GM18517 (cell line): ENCODE results near the gene TMEM175.

Experiments used
- ATAC-seq: cut with Tn5 transposase; IDR thresholded peaks from one replicate; pipeline ENCODE4 v1.9.1; 2021; ENCODE audit warnings: mild to moderate bottlenecking, moderate library complexity; ENCODE audit not compliant: unreplicated experiment

TMEM175 gene

DNA sequence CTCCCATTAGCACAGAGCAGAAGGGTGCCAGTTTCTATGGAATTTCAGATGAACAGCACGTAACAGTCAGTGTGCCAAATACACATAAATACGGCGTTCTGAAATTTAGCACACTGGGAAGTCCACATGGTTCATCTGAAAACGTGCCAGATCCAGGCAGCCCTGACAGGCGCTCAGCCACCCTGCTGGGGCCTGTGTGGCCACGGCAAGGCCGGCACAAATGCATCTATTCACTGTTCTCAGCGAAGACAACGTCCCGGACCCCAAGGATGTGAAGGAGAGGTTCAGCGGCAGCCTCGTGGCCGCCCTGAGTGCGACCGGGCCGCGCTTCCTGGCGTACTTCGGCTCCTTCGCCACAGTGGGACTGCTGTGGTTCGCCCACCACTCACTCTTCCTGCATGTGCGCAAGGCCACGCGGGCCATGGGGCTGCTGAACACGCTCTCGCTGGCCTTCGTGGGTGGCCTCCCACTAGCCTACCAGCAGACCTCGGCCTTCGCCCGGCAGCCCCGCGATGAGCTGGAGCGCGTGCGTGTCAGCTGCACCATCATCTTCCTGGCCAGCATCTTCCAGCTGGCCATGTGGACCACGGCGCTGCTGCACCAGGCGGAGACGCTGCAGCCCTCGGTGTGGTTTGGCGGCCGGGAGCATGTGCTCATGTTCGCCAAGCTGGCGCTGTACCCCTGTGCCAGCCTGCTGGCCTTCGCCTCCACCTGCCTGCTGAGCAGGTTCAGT, 25.5 kb downstream of the TMEM175 start:
- no peak for ATAC-seq

GRCh38 chr4:958314-958665, 26.0 kb downstream of the TMEM175 start:
- no peak for ATAC-seq

GRCh38 chr4:958696-959337, 26.6 kb downstream of the TMEM175 start:
- ATAC-seq = no peak

DNA sequence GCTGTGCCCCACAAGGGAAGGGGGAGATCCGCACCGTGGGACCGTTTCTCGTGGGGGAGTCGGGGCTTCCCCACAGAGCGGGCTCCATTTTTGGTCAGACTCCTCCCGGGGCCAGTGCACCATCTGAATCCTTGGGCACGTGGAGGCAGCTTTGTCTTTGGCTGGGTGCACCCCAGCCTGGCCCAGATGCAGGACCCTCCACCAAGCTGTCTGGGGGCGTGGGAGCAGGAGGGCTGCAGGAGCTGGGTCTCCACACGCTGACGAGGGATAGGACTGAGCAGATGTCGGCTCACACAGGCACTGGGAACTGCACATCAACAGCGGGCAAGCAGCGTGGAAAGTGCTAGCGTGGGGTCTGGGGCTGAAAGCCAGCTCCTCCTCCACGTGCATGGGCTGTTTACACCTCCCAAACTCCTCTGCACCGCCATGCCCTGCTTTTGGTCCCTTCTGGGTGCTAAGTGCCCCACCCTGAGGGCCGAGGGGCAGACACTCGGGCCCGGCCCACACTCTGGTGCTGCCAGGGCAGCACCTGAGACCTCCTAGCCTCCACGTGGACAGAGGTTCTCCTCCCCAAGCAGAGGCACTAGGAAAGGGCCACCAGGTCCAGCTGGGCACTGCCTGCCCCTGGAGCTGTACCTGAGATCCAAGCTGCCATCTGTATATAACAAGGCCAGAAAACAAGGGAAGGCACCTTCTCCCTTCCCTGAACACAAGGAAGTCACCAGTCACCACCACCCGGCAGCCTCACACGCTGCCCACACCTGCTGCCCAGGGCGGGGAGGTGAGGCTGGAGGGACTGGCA, 27.3 kb downstream of the TMEM175 start:
- no peak for ATAC-seq

GRCh38 chr4:960140-960635, 27.9 kb downstream of the TMEM175 start:
- no peak for ATAC-seq

DNA sequence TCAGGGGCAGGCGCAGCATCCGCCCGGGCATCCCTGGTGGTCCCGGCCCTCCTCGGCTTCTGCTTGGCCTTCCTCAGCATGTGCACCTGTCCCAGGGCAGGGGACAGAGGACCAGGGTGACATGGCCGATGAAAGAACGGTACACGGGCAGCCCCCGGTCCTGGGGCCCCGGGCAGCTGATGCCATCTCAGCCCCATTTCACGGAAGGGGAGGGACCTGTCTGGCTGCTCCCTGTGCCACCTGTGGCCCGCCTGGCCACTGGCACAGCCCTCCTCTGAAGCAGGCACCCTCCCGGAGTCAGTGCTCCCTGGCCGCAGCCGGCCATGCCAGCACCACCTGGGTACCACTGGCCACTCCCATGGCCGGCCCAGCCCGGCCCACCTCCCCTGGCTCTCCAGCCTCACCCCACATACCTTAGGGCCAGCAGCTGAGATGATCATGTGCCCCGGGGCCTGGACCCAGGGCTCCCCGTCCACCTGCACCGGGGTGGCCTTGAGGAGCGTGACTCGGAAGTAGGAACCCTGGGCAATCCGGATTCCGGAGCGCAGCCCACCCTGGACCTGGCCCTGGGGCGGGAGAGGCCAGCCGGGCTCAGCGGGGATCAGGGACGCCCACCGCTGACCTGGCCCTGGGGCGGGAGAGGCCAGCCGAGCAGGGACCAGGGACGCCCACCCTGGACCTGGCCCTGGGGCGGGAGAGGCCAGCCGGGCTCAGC, 28.5 kb downstream of the TMEM175 start:
- ATAC-seq = no peak

DNA sequence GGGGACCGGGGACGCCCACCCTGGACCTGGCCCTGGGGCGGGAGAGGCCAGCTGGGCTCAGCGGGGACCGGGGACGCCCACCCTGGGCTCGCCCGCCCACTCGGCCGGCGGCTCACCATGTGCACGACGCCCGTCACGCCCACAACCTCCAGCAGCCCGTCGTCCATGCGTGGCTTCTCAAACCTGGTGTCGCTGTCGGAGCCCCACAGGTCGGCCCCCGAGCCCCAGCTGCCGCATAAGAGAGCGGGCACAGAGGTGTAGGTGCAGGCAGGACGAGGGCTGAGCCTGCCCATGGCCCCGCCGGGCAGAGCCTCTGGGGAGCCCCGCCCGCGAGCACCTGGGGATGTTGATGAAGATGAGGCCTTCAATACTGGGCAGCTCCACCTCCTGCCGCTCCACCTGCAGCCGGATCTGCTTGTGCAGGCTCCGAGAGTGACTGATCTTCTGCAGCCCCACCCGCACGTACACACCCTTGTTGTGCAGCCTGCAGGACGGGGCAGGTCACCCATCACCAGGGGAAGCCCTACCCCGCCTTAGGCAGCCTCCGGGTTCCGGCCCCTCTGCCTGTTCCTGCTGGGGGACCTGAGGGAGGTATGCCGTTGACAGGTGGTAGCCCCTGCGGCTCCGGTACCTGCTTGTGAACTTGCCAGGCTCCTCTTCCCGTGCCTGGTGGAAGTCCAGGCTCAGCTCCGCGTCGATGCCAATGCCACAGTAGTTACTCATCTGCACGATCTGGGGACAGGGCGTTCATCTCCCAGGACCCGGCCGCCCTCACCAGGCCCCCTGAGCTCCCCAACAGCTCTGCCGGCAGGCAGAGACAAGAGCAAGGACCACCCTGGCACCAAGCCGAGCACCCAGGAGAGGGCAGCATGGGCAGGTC, 29.3 kb downstream of the TMEM175 start:
- no peak for ATAC-seq

GRCh38 chr4:962231-963208, 30.3 kb downstream of the TMEM175 start:
- ATAC-seq = no peak

DNA sequence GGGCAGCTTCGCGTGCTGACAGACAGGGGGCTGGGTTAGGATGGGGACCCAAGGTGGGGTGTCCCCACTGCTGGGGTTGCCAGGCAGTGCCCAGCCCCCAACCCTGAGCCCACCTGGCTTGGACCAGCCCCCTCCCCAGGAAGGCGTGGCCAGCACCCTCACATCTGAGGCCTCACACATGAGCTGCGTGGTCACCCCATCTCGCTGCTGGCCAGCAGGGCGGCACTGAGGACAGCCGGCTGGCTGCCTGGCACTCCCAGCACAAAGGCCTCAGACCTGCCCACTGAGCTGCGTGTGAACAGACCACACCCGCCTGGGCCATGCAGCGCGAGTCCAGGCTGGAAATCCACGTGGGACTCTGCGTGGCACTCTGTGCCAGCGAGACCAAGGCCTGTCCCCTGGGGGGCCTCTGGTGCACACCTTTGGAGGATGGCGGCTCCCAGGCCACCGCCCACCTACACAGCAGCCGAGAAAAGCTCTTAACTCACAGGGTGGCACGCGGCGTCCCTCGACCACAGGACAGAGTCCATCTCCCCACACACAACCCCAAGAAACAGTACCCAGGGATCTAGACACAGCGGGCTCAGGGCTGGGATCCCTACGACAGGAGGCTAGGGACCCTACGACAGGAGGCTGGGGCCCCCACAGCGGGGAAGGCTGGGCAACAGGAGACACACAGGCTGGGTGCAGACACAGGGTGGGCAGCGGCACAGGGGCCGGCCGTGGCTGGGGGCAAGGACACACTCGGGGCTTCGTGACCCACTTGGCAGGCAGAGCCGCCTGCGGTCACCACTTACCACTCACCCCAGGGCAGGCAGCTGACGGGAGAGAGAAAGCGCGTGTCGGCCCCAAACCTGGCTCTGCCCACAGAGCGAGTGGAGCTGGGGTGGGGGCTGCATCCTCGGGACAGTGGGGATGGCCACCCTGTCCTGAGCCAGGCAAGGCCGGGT, 31.3 kb downstream of the TMEM175 start:
- no peak for ATAC-seq

GRCh38 chr4:964346-965025, 32.2 kb downstream of the TMEM175 start:
- ATAC-seq = no peak

DNA sequence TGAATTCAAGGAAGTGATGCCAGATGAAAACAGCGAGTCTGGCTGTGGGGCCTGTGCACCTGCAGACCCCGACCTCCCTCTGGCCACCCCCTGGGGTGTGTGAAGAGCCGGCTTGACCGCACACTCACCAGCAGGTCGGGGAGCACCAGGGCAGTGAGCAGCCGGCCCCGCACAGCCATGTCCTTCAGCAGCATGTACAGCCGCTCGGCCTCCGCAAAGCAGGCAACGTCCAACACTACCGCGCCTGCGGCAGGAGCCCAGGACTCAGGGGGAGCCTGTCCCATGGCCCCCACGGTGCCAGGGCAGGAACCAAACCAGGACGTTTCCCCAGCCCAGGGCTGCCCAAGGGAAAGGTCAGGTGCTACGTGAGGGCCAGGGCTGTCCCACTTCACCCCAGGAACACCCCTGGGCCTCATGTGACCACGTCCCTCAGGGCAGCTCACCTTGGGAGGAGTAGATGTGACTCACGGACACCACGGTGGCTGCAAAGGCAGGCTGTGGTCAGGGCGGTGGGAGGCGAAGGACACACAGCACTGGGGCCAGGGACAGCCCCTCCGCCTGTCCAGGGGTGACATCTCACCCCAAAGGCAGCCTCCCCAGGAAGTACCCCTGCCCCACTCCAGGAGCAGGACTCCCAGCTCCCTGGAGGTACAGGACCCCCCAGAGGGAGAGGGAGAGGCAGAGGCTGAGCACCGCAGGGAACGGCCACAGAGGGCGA, 32.9 kb downstream of the TMEM175 start:
- no peak for ATAC-seq

DNA sequence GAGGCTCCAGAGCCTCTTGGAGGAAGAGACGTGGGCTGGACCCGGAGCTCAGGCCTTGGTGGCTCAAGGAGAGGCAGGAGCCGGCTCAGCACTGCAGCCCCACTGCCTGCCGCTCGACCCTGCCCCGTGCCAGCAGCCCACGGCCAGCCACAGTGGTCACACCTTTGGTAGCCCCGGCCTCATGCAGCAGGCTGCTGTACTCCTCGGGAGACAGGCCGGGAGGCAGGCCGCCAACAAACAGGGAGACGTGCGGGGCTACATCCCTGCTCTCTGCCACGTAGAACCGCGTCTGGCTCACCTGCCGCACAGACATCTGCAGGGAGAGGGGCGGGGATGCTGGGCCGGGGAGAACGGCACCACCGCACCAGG, 33.5 kb downstream of the TMEM175 start:
- ATAC-seq = no peak

GRCh38 chr4:966266-967112, 34.2 kb downstream of the TMEM175 start:
- no peak for ATAC-seq

DNA sequence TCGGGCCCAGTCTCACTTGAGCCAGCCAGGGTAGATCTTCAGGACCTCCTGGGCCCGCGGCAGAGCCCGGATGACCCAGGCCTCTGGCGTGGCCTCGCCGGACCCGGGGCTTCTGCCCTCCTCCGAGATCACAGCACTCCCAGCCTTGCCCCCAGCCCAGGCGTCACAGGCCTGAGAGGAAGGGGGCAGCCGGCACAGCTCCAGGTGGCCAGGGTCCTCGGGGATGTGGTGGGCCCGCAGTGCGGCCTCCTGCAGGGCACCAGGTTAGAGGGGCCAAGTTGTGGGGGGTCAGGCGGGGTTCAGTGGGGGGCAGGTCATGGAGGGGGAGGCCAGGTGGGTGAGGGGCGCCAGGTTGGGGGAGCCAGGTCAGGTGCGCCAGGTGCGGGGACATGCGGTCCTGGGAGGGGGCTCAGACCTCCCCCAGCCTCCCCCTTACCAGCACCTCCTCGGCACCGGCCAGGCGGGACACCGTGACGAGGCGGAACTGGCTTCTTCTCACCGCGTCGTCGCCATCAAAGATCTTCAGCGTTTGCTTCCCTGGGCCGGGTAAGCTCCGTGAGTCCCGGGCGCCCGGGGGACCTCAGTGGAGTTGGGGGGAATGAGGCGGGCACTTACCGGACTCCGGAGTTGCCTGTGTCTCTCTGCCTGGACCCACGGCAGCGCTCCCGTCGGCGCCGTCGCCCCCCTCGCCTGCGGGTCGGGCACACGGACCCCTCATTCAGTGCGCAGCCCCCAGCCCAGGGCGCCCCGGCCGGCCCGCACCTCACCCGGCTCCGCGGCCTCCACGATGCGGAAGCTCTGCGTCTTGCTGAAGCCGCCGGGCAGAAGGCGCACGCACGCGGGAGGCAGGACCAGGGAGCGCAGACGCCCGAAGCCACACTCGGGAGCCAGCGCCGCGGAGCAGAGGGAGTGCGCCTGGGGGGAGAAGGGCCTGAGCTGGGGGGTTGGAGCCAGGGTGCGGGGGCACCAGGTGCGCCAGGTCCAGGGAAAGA, 35.1 kb downstream of the TMEM175 start:
- ATAC-seq = no peak

DNA sequence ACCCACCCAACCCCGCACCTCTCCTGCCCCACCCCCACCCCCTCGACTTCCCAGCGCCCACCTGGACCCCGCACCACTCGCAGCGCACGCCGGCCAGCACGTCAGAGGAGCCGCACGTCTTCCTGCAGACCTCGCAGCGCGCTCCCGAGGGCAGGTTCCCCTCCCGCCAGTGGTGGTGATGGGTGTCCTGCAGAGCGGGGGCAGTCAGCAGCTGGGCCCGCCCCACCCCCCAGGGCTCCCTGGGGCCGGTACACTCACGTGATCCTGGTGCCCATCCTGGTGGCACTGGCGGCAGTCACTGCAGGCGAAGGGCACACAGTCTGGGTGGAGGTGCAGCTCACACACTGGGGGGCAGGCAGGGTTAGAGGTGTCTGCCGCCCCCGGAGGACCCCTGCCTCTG, 36.0 kb downstream of the TMEM175 start:
- ATAC-seq = no peak
